ENCODE results near the gene PON2. TPM values are rescaled to one million over a fixed set of nuclear protein-coding genes. Genes with fewer than 3 reads are reported as not detected.

PON2 gene
- polyA plus RNA-seq, 1 experiment: 51.5 TPM

GRCh38 chr7:95421000-95421846 is 13.6 kb downstream of the PON2 start:
- Histone ChIP-seq H3K27me3 (ENCODE audit: control insufficient read depth, insufficient read depth, low read length) (no peaks in the 10 kb centered on the region), H3K36me3 (ENCODE audit: control insufficient read depth, insufficient read depth, low read length) (no peaks in the 10 kb centered on the region), H3K4me3 (ENCODE audit: low read depth, low read length) (no peak overlapping the region)
- DNase-seq (ENCODE audit: low read depth): no peak
- ChIA-PET CTCF (interaction anchor here (0.6 to 1.3 kb wide), 2 partner anchors 725 to 1131 kb away, joined by 4 to 6 read pairs; no protein-coding TSS in a partner anchor), POLR2A (no interaction called here)
- TF ChIP-seq CTCF (IDR thresholded peaks at IDR 0.05; ENCODE audit: insufficient read depth, low read depth, low read length): no peak

- POLR2A ChIA-PET: no interaction called here
- CTCF ChIA-PET: no interaction called here
- H3K36me3 ChIP-seq (ENCODE audit: control insufficient read depth, insufficient read depth, low read length): no peaks in the 10 kb centered on the region
- TF ChIP-seq CTCF (IDR thresholded peaks at IDR 0.05; ENCODE audit: insufficient read depth, low read depth, low read length): no peak
- no peak for DNase-seq (ENCODE audit: low read depth)
- H3K4me3 ChIP-seq (ENCODE audit: low read depth, low read length): no peak overlapping the region
- H3K27me3 ChIP-seq (ENCODE audit: control insufficient read depth, insufficient read depth, low read length): no peaks in the 10 kb centered on the region
Measured at GRCh38 chr7:95412075-95412474, 22.8 kb downstream of the PON2 start.

- ChIA-PET CTCF (no interaction called here), POLR2A (no interaction called here)
- Histone ChIP-seq H3K36me3 (ENCODE audit: control insufficient read depth, insufficient read depth, low read length) (no peaks in the 10 kb centered on the region), H3K27me3 (ENCODE audit: control insufficient read depth, insufficient read depth, low read length) (no peaks in the 10 kb centered on the region), H3K4me3 (ENCODE audit: low read depth, low read length) (no peak overlapping the region)
- DNase-seq (ENCODE audit: low read depth): no peak
- TF ChIP-seq CTCF (IDR thresholded peaks at IDR 0.05; ENCODE audit: insufficient read depth, low read depth, low read length): no peak
Measured at GRCh38 chr7:95411666-95412065, 23.2 kb downstream of the PON2 start.

GRCh38 chr7:95411036-95411435 is 23.8 kb downstream of the PON2 start:
- POLR2A ChIA-PET: no interaction called here
- Histone ChIP-seq H3K4me3 (ENCODE audit: low read depth, low read length) (no peak overlapping the region), H3K27me3 (ENCODE audit: control insufficient read depth, insufficient read depth, low read length) (no peaks in the 10 kb centered on the region), H3K36me3 (ENCODE audit: control insufficient read depth, insufficient read depth, low read length) (no peaks in the 10 kb centered on the region)
- no peak for DNase-seq (ENCODE audit: low read depth)
- CTCF ChIA-PET: no interaction called here
- no peak for TF ChIP-seq CTCF (IDR thresholded peaks at IDR 0.05; ENCODE audit: insufficient read depth, low read depth, low read length)

GRCh38 chr7:95407751-95408150 is 27.1 kb downstream of the PON2 start:
- POLR2A ChIA-PET: no interaction called here
- H3K36me3 ChIP-seq (ENCODE audit: control insufficient read depth, insufficient read depth, low read length): 0 out of 2 replicates have a peak, but pooled peaks cover 2% of the 10 kb centered on the region
- no peak for TF ChIP-seq CTCF (IDR thresholded peaks at IDR 0.05; ENCODE audit: insufficient read depth, low read depth, low read length)

More at GRCh38 chr7:95407751-95408150, 27.1 kb downstream of the PON2 start:
- Histone ChIP-seq H3K27me3 (ENCODE audit: control insufficient read depth, insufficient read depth, low read length) (no peaks in the 10 kb centered on the region), H3K4me3 (ENCODE audit: low read depth, low read length) (no peak overlapping the region)
- no peak for DNase-seq (ENCODE audit: low read depth)
- CTCF ChIA-PET: no interaction called here

Measured in BJ (cell line).